Gastroesophageal sphincter (tissue), 3 donors: Measurements from ENCODE around the gene MTMR6.

Experiments used
- EP300 ChIP-seq: sonication (generic); formaldehyde crosslinking; IDR thresholded peaks from one replicate; pipeline ENCODE4 v1.6.1; 2017; ENCODE audit warnings: antibody characterized with exemption, mild to moderate bottlenecking
- POLR2A ChIP-seq, 2 donors: fragments of 450-650 bp; IDR thresholded peaks; one replicate each; pipeline ENCODE4 v1.6.1; 2017; ENCODE audit warnings: antibody characterized with exemption in 2 of 2, mild to moderate bottlenecking in 2 of 2, moderate library complexity in 1 of 2
- POLR2AphosphoS5 ChIP-seq: sonication (generic); formaldehyde crosslinking; IDR thresholded peaks from one replicate; pipeline ENCODE4 v1.6.1; 2017; ENCODE audit warnings: antibody characterized with exemption
- TF ChIP-seq, protein P1 (sequence below), 4 experiments: fragments of 200-600 bp in 2 of 4; fragments of 450-650 bp in 2 of 4; sonication (generic) in 1 of 4; IDR thresholded peaks; one replicate each; pipeline ENCODE4 v1.5.1; 2017 to 2019; ENCODE audit warnings: antibody characterized with exemption in 4 of 4, mild to moderate bottlenecking in 2 of 4, moderate library complexity in 2 of 4

DNA sequence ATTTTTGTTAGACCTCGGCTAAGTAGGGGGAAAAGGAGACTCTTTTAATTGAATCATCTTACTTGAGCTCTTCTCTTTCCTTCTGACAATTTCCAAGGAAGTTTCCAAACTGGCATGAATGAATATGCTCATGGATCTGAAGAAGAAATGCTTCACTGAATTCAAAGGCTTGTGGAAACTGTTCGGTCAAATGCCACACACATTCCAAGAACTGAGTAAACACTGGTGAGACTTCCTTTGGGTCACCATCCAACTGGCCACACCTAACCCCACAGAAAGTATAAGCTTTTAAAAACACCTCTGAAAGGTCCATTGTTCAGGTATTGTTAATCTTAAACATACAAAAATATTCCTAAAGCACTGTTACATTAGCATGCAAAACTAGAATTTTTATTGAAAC lies 33.6 kb downstream of the MTMR6 start:
- TF ChIP-seq, protein P1, sequence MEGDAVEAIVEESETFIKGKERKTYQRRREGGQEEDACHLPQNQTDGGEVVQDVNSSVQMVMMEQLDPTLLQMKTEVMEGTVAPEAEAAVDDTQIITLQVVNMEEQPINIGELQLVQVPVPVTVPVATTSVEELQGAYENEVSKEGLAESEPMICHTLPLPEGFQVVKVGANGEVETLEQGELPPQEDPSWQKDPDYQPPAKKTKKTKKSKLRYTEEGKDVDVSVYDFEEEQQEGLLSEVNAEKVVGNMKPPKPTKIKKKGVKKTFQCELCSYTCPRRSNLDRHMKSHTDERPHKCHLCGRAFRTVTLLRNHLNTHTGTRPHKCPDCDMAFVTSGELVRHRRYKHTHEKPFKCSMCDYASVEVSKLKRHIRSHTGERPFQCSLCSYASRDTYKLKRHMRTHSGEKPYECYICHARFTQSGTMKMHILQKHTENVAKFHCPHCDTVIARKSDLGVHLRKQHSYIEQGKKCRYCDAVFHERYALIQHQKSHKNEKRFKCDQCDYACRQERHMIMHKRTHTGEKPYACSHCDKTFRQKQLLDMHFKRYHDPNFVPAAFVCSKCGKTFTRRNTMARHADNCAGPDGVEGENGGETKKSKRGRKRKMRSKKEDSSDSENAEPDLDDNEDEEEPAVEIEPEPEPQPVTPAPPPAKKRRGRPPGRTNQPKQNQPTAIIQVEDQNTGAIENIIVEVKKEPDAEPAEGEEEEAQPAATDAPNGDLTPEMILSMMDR (IDR thresholded peaks at IDR 0.05): no peak
- TF ChIP-seq POLR2A (IDR thresholded peaks at IDR 0.05) (no peak), POLR2AphosphoS5 (no peak), EP300 (no peak)
